Activated CD4-positive, alpha-beta T cell treated with anti-CD3 and anti-CD28 coated beads, Interleukin-2, amount 50 U/mL, for 16 hours (primary cell): ENCODE data around the gene APLF.
"Not testable (repeated sequence)": the region's sequence is repeated elsewhere in the genome, so short reads cannot be mapped to it uniquely, and the experiment has no call there.

ENCODE experiments used
- DNase-seq: peaks from one replicate; pipeline ENCODE4 v3.0.0-alpha.2; 2020

Gene APLF

GRCh38 chr2:68594041-68594440, 126.7 kb downstream of the APLF start:
- no peak for DNase-seq

GRCh38 chr2:68594674-68595492, 127.5 kb downstream of the APLF start:
- peak; percentile 53 for DNase-seq

DNA sequence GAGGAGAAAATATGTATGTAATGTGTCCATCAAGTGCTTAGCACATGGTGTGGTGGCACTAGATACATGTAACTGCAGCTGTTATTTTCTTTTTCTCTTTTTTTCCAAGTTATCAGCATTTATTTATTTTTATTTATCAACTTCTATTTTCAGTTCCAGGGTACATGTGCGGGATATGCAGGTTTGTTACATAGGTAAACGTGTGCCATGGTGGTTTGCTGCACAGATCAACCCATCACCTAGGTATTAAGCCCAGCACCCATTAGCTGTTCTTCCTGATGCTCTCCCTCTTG, 128.1 kb downstream of the APLF start:
- DNase-seq = not testable (repeated sequence)

DNA sequence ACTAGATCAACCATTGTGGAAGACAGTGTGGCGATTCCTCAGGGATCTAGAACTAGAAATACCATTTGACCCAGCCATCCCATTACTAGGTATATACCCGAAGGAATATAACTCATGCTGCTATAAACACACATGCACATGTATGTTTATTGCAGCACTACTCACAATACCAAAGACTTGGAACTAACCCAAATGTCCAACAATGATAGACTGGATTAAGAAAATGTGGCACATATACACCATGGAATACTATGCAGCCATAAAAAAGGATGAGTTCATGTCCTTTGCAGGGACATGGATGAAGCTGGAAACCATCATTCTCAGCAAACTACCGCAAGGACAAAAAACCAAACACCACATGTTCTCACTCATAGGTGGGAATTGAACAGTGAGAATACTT, 133.1 kb downstream of the APLF start:
- not testable (repeated sequence) for DNase-seq

GRCh38 chr2:68603059-68603458, 135.7 kb downstream of the APLF start:
- DNase-seq = no peak

DNA sequence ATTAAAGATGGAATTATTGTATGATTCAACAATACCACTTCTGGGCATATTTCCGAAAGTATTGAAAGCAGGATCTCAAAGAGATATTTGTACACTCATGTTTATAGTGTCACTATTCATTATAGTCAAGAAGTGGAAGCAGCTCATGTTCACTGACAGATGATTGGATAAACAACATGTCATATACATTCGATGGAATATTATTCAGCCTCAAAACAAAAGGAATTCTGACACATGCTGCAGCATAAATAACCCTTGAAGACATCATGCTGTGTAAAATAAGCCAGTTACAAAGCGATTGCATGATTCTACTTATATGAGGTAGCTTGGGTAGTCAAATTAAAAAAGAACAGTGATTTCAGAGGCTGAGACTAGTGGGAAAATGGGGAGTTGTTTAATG, 136.7 kb downstream of the APLF start:
- no peak for DNase-seq

DNA sequence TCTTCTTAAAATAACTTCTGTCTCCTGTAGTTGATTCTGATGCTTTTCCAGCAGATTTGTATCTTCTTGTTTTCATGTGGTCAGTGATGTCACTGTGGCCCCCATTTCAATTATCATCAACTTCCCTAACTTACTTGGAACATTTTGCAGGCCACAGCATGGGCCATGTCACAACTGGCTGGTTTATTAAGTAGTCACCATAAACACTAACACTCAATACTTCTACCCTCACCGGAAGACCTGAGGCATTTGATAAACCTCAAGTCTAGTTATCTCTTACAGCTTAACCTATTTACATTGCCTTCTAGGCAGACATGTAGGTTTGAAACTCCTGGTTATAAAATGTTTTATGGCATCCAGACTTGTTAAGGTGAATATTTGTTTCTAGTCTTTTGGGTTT, 138.6 kb downstream of the APLF start:
- DNase-seq = no peak

- no peak for DNase-seq
Observed at GRCh38 chr2:68606759-68607158, 139.4 kb downstream of the APLF start.

DNA sequence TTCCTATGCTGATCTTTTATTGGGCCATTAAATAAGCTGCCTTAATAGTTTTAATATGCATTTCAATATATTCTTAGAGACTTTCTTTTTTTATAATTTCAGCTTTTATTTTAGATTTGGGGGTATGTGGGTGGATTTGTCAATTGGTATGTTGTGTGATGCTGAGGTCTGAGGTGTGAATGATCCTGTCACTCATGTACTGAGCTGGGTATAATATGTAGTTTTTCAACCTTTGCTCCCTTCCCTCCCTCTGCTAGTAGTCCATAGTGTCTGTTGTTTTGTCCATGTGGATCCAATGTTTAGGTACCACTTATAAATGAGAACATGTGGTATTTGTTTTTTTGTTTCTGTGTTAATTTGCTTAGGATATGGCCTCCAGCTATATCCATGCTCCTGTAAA, 140.5 kb downstream of the APLF start:
- DNase-seq = no peak

- DNase-seq = no peak
Observed at GRCh38 chr2:68612765-68613519, 145.6 kb downstream of the APLF start.

- DNase-seq = no peak
Observed at GRCh38 chr2:68620772-68621171, 153.4 kb downstream of the APLF start.

- no peak for DNase-seq
Observed at GRCh38 chr2:68623820-68624219, 156.4 kb downstream of the APLF start.

- DNase-seq = no peak
Observed at GRCh38 chr2:68627615-68628014, 160.2 kb downstream of the APLF start.
